ENCODE results near the gene PIWIL4. TPM values are rescaled to one million over a fixed set of nuclear protein-coding genes. Genes with fewer than 3 reads are reported as not detected.

PIWIL4 gene
- polyA plus RNA-seq, 1 donor from 2014 or later = 1.3 TPM

GRCh38 chr11:94585399-94585798, 18.2 kb downstream of the PIWIL4 start:
- no peak overlapping the region for H3K27ac ChIP-seq (ENCODE audit: low read length)
- no peak overlapping the region for H3K9ac ChIP-seq (ENCODE audit: low read length)
- H3K4me3 ChIP-seq (ENCODE audit: low read length) = no peak overlapping the region
- H3K27me3 ChIP-seq (ENCODE audit: insufficient read depth, low read depth, low read length) = no peaks in the 10 kb centered on the region
- TF ChIP-seq RAD21 (conservative IDR thresholded peaks at IDR 0.05) = no peak
- TF ChIP-seq EP300 (conservative IDR thresholded peaks at IDR 0.05; ENCODE audit: poor library complexity, severe bottlenecking) = no peak
- TF ChIP-seq MXI1 (conservative IDR thresholded peaks at IDR 0.05; ENCODE audit: poor library complexity, severe bottlenecking) = no peak
- TF ChIP-seq TAF1 (IDR thresholded peaks at IDR 0.05; ENCODE audit: low read depth) = no peak
- no peak for TF ChIP-seq SMC3 (conservative IDR thresholded peaks at IDR 0.05; ENCODE audit: poor library complexity)
- TF ChIP-seq EZH2 (IDR thresholded peaks at IDR 0.05; ENCODE audit: borderline replicate concordance, insufficient read depth, low read length, poor library complexity, severe bottlenecking) = no peak
- TF ChIP-seq, protein P1, sequence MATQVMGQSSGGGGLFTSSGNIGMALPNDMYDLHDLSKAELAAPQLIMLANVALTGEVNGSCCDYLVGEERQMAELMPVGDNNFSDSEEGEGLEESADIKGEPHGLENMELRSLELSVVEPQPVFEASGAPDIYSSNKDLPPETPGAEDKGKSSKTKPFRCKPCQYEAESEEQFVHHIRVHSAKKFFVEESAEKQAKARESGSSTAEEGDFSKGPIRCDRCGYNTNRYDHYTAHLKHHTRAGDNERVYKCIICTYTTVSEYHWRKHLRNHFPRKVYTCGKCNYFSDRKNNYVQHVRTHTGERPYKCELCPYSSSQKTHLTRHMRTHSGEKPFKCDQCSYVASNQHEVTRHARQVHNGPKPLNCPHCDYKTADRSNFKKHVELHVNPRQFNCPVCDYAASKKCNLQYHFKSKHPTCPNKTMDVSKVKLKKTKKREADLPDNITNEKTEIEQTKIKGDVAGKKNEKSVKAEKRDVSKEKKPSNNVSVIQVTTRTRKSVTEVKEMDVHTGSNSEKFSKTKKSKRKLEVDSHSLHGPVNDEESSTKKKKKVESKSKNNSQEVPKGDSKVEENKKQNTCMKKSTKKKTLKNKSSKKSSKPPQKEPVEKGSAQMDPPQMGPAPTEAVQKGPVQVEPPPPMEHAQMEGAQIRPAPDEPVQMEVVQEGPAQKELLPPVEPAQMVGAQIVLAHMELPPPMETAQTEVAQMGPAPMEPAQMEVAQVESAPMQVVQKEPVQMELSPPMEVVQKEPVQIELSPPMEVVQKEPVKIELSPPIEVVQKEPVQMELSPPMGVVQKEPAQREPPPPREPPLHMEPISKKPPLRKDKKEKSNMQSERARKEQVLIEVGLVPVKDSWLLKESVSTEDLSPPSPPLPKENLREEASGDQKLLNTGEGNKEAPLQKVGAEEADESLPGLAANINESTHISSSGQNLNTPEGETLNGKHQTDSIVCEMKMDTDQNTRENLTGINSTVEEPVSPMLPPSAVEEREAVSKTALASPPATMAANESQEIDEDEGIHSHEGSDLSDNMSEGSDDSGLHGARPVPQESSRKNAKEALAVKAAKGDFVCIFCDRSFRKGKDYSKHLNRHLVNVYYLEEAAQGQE (IDR thresholded peaks at IDR 0.05; ENCODE audit: borderline replicate concordance) = no peak
- no peak for TF ChIP-seq POLR2AphosphoS5 (IDR thresholded peaks at IDR 0.05)
- TF ChIP-seq, protein P2, sequence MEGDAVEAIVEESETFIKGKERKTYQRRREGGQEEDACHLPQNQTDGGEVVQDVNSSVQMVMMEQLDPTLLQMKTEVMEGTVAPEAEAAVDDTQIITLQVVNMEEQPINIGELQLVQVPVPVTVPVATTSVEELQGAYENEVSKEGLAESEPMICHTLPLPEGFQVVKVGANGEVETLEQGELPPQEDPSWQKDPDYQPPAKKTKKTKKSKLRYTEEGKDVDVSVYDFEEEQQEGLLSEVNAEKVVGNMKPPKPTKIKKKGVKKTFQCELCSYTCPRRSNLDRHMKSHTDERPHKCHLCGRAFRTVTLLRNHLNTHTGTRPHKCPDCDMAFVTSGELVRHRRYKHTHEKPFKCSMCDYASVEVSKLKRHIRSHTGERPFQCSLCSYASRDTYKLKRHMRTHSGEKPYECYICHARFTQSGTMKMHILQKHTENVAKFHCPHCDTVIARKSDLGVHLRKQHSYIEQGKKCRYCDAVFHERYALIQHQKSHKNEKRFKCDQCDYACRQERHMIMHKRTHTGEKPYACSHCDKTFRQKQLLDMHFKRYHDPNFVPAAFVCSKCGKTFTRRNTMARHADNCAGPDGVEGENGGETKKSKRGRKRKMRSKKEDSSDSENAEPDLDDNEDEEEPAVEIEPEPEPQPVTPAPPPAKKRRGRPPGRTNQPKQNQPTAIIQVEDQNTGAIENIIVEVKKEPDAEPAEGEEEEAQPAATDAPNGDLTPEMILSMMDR (IDR thresholded peaks at IDR 0.05; ENCODE audit: poor library complexity, severe bottlenecking) = no peak
- no peak overlapping the region for H2AFZ ChIP-seq (ENCODE audit: low read depth, low read length)
- H3K79me2 ChIP-seq (replicated peaks; ENCODE audit: insufficient read depth, low read length) = no peaks in the 10 kb centered on the region
- H3K36me3 ChIP-seq (ENCODE audit: insufficient read depth, low read length) = no peaks in the 10 kb centered on the region
- no peaks in the 10 kb centered on the region for H3F3A ChIP-seq (ENCODE audit: insufficient read depth, low read length, poor library complexity, severe bottlenecking)
- no peaks in the 10 kb centered on the region for H4K20me1 ChIP-seq (ENCODE audit: insufficient read depth)
- no peaks in the 10 kb centered on the region for H3K9me2 ChIP-seq (ENCODE audit: insufficient read depth, low read length)
- H3K4me2 ChIP-seq (ENCODE audit: low read length) = no peak overlapping the region
- no peaks in the 10 kb centered on the region for H3K9me3 ChIP-seq (ENCODE audit: low read length)

GRCh38 chr11:94586546-94586945, 19.4 kb downstream of the PIWIL4 start:
- no peaks in the 10 kb centered on the region for H4K20me1 ChIP-seq (ENCODE audit: insufficient read depth)
- H3K4me3 ChIP-seq (ENCODE audit: low read length) = no peak overlapping the region
- TF ChIP-seq, protein P2 (IDR thresholded peaks at IDR 0.05; ENCODE audit: poor library complexity, severe bottlenecking) = no peak
- no peak for TF ChIP-seq TAF1 (IDR thresholded peaks at IDR 0.05; ENCODE audit: low read depth)
- no peak for TF ChIP-seq EP300 (conservative IDR thresholded peaks at IDR 0.05; ENCODE audit: poor library complexity, severe bottlenecking)
- no peak for TF ChIP-seq EZH2 (IDR thresholded peaks at IDR 0.05; ENCODE audit: borderline replicate concordance, insufficient read depth, low read length, poor library complexity, severe bottlenecking)
- no peak for TF ChIP-seq RAD21 (conservative IDR thresholded peaks at IDR 0.05)
- no peak for TF ChIP-seq SMC3 (conservative IDR thresholded peaks at IDR 0.05; ENCODE audit: poor library complexity)
- no peak for TF ChIP-seq MXI1 (conservative IDR thresholded peaks at IDR 0.05; ENCODE audit: poor library complexity, severe bottlenecking)
- no peak for TF ChIP-seq POLR2AphosphoS5 (IDR thresholded peaks at IDR 0.05)
- TF ChIP-seq, protein P1 (IDR thresholded peaks at IDR 0.05; ENCODE audit: borderline replicate concordance) = no peak
- H3F3A ChIP-seq (ENCODE audit: insufficient read depth, low read length, poor library complexity, severe bottlenecking) = no peaks in the 10 kb centered on the region
- H3K9me2 ChIP-seq (ENCODE audit: insufficient read depth, low read length) = no peaks in the 10 kb centered on the region
- H3K27me3 ChIP-seq (ENCODE audit: insufficient read depth, low read depth, low read length) = no peaks in the 10 kb centered on the region
- H3K36me3 ChIP-seq (ENCODE audit: insufficient read depth, low read length) = no peaks in the 10 kb centered on the region
- H3K9ac ChIP-seq (ENCODE audit: low read length) = no peak overlapping the region
- H3K27ac ChIP-seq (ENCODE audit: low read length) = no peak overlapping the region
- H3K79me2 ChIP-seq (replicated peaks; ENCODE audit: insufficient read depth, low read length) = no peaks in the 10 kb centered on the region
- H2AFZ ChIP-seq (ENCODE audit: low read depth, low read length) = no peak overlapping the region
- H3K9me3 ChIP-seq (ENCODE audit: low read length) = no peaks in the 10 kb centered on the region
- no peak overlapping the region for H3K4me2 ChIP-seq (ENCODE audit: low read length)
